Spleen (tissue), 7 donors: ENCODE data around the gene RAB3D.

Experiments
- POLR2AphosphoS5 ChIP-seq, 3 donors: sonication (generic); formaldehyde crosslinking; IDR thresholded peaks; one replicate each; pipeline ENCODE4 v1.5.1; 2017; ENCODE audit warnings: antibody characterized with exemption in 3 of 3
- TF ChIP-seq, protein P1 (sequence below), 11 experiments: fragments of 200-600 bp in 7 of 11; fragments of 450-650 bp in 4 of 11; sonication (generic) in 4 of 11; IDR thresholded peaks in 8 of 11; conservative IDR thresholded peaks in 3 of 11; 1 replicate in 7 of 11; 2 replicates in 4 of 11; pipeline versions ENCODE4 v1.4.0 to v1.8.0; 2016 to 2021; ENCODE audit warnings: antibody characterized with exemption in 11 of 11, inconsistent platforms in 4 of 11, mild to moderate bottlenecking in 1 of 11
- donor health status: DM: no; HTN: no; CAD: no; lungs with moderate emphysema.
- donor health status: DM: no; HTN: no; CAD: no.
- donor health status: DM: no; HTN: no; CAD: no.

DNA sequence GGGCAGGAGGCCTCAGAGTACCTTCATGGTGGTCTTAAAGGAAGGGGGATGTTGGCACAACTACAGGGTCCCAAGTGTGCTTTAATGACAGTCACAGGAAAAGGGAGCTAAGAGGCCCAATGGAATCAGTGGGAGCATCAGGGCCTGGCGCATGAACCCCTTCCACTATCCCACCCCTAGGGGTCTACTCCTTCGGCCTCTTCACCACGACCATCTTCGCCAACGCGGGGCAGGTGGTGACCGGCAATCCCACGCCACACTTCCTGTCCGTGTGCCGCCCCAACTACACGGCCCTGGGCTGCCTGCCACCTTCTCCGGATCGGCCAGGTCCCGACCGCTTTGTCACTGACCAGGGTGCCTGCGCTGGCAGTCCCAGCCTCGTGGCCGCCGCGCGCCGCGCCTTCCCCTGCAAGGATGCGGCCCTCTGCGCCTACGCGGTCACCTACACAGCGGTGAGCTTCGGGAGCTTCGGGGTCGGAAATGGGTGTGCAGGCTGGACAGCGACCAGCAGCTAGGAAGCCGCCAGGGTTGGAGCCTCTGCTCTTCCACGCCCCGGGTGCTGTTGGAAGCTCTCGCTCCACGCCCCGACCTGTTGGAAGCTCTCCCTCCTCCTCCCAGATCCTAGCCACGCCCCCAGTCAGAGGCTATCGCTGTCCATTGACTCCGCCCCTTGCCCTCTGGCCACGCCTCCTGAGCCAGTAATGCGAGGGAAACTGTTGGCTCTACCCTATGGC, 21.7 kb upstream of the RAB3D start:
- TF ChIP-seq, protein P1, sequence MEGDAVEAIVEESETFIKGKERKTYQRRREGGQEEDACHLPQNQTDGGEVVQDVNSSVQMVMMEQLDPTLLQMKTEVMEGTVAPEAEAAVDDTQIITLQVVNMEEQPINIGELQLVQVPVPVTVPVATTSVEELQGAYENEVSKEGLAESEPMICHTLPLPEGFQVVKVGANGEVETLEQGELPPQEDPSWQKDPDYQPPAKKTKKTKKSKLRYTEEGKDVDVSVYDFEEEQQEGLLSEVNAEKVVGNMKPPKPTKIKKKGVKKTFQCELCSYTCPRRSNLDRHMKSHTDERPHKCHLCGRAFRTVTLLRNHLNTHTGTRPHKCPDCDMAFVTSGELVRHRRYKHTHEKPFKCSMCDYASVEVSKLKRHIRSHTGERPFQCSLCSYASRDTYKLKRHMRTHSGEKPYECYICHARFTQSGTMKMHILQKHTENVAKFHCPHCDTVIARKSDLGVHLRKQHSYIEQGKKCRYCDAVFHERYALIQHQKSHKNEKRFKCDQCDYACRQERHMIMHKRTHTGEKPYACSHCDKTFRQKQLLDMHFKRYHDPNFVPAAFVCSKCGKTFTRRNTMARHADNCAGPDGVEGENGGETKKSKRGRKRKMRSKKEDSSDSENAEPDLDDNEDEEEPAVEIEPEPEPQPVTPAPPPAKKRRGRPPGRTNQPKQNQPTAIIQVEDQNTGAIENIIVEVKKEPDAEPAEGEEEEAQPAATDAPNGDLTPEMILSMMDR (IDR thresholded peaks at IDR 0.05 in 8 of 11, conservative IDR thresholded peaks at IDR 0.05 in 3 of 11), result no peak
- peak in 1 of 3 donors; percentile 44 for TF ChIP-seq POLR2AphosphoS5 (IDR thresholded peaks at IDR 0.05)
